ENCODE results near the gene OSBP. TPM values are rescaled to one million over a fixed set of nuclear protein-coding genes. Genes with fewer than 3 reads are reported as not detected.

OSBP gene
- total and polyA plus RNA-seq, 2 donors (not counting 1 experiment from before 2014, with no cell fraction given): 12.6 to 40.2 TPM

DNA sequence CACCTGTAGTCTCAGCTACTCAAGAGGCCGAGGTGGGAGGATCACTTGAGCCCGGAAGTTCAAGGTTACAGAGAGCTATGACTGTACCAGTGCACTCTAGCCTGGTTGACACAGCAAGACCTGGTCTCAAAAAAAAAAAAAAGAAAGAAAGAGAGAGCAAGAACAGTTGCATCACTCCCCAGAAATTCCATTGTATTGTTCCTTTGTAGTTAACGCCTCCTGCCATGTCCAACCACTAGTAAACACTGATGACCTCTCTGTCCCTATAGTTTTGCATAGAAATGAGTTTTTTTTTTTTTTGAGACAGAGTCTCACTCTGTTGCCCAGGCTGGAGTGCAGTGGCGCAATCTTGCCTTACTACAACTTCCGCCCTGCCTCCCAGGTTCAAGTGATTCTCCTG lies 42.5 kb upstream of the OSBP start:
- TF ChIP-seq EZH2 (IDR thresholded peaks at IDR 0.05; ENCODE audit: borderline replicate concordance, insufficient read depth, low read depth, low read length, poor library complexity, severe bottlenecking) (no peak), CTCF (IDR thresholded peaks at IDR 0.05) (no peak)
- Mint-ChIP-seq H3K4me3 (no peak overlapping the region), H3K9me3 (ENCODE audit: insufficient read depth) (no peaks in the 10 kb centered on the region), H3K27me3 (no peaks in the 10 kb centered on the region), H3K4me1 (peaks cover 22% of the 10 kb centered on the region), H3K27ac (peak overlapping the region; percentile 6)
- Histone ChIP-seq H3K9ac (ENCODE audit: low read length) (no peak overlapping the region), H3K4me2 (replicated peaks; ENCODE audit: low read depth, low read length, poor library complexity, severe bottlenecking) (no peak overlapping the region), H3K36me3 (replicated peaks in 1 of 2; ENCODE audit: control extremely low read depth in 1 of 2, control insufficient read depth in 1 of 2, extremely low read depth in 1 of 2, insufficient read depth in 2 of 2, low read length in 1 of 2) (peaks cover 15 to 69% of the 10 kb centered on the region in 2 experiments), H3K9me3 (ENCODE audit: control extremely low read depth in 1 of 3, control insufficient read depth in 2 of 3, insufficient read depth in 1 of 3, low read length in 2 of 3) (no peaks in the 10 kb centered on the region), H3K4me3 (ENCODE audit: control extremely low read depth in 1 of 5, extremely low read depth in 1 of 5, insufficient read depth in 1 of 5, low read depth in 2 of 5, low read length in 4 of 5) (no peak overlapping the region), H3K27ac (ENCODE audit: low read length in 2 of 2) (no peak overlapping the region), H3K4me1 (ENCODE audit: control insufficient read depth in 2 of 2, insufficient read depth in 2 of 2, low read length in 2 of 2) (peaks cover 18 to 20% of the 10 kb centered on the region in 2 donors), H2AFZ (ENCODE audit: insufficient read depth, low read depth, low read length, poor library complexity, severe bottlenecking) (no peak overlapping the region), H3K79me2 (ENCODE audit: control insufficient read depth, insufficient read depth, low read length) (peaks cover 4% of the 10 kb centered on the region), H3K27me3 (replicated peaks in 1 of 4; ENCODE audit: control extremely low read depth in 1 of 4, control insufficient read depth in 3 of 4, insufficient read depth in 4 of 4, low read length in 3 of 4) (no peaks in the 10 kb centered on the region), H4K20me1 (ENCODE audit: control insufficient read depth, insufficient read depth, low read length, poor library complexity, severe bottlenecking) (no peaks in the 10 kb centered on the region)
- DNase-seq: no peak
- WGBS (ENCODE audit: insufficient coverage): 100% methylated on average over 2 of the region's 5 CpGs
- POLR2A ChIA-PET: interaction anchor here (0.5 to 0.7 kb wide), 2 partner anchors 9 to 144 kb away, joined by 3 read pairs; no protein-coding TSS in a partner anchor
- no peak for ATAC-seq (ENCODE audit: low read depth)
- CTCF ChIA-PET: interaction anchor here (1.4 kb wide), 1 partner anchor 67 kb away, joined by 3 read pairs; no protein-coding TSS in a partner anchor
- intact Hi-C loops (cut with micrococcal nuclease): no loop called here

GRCh38 chr11:59654893-59655292 lies 39.3 kb upstream of the OSBP start:
- WGBS (ENCODE audit: insufficient coverage): 90% methylated on average over 2 of the region's 4 CpGs
- CTCF ChIA-PET: interaction anchor here (0.7 kb wide), 1 partner anchor 690 kb away, joined by 5 read pairs; no protein-coding TSS in a partner anchor
- H3K27ac Mint-ChIP-seq: no peak overlapping the region

More at GRCh38 chr11:59654893-59655292, 39.3 kb upstream of the OSBP start:
- Histone ChIP-seq H3K4me3 (ENCODE audit: control extremely low read depth in 1 of 5, extremely low read depth in 1 of 5, insufficient read depth in 1 of 5, low read depth in 2 of 5, low read length in 4 of 5) (no peak overlapping the region), H3K27me3 (replicated peaks in 1 of 4; ENCODE audit: control extremely low read depth in 1 of 4, control insufficient read depth in 3 of 4, insufficient read depth in 4 of 4, low read length in 3 of 4) (no peaks in the 10 kb centered on the region), H3K9me3 (ENCODE audit: control extremely low read depth in 1 of 3, control insufficient read depth in 2 of 3, insufficient read depth in 1 of 3, low read length in 2 of 3) (no peaks in the 10 kb centered on the region), H3K79me2 (ENCODE audit: control insufficient read depth, insufficient read depth, low read length) (peaks cover 4% of the 10 kb centered on the region), H3K36me3 (replicated peaks in 1 of 2; ENCODE audit: control extremely low read depth in 1 of 2, control insufficient read depth in 1 of 2, extremely low read depth in 1 of 2, insufficient read depth in 2 of 2, low read length in 1 of 2) (peaks cover 26 to 89% of the 10 kb centered on the region in 2 experiments), H3K27ac (ENCODE audit: low read length in 2 of 2) (no peak overlapping the region), H3K4me1 (ENCODE audit: control insufficient read depth in 2 of 2, insufficient read depth in 2 of 2, low read length in 2 of 2) (peaks cover 4 to 7% of the 10 kb centered on the region in 2 donors), H3K9ac (ENCODE audit: low read length) (no peak overlapping the region), H4K20me1 (ENCODE audit: control insufficient read depth, insufficient read depth, low read length, poor library complexity, severe bottlenecking) (no peaks in the 10 kb centered on the region), H2AFZ (ENCODE audit: insufficient read depth, low read depth, low read length, poor library complexity, severe bottlenecking) (no peak overlapping the region), H3K4me2 (replicated peaks; ENCODE audit: low read depth, low read length, poor library complexity, severe bottlenecking) (no peak overlapping the region)
- H3K9me3 Mint-ChIP-seq (ENCODE audit: insufficient read depth): no peaks in the 10 kb centered on the region
- H3K27me3 Mint-ChIP-seq: no peaks in the 10 kb centered on the region
- ATAC-seq (ENCODE audit: low read depth) (no peak), DNase-seq (no peak)
- no peak overlapping the region for H3K4me3 Mint-ChIP-seq
- POLR2A ChIA-PET: no interaction called here
- H3K4me1 Mint-ChIP-seq: peaks cover 6% of the 10 kb centered on the region
- intact Hi-C loops (cut with micrococcal nuclease): no loop called here
- TF ChIP-seq CTCF (IDR thresholded peaks at IDR 0.05) (no peak), EZH2 (IDR thresholded peaks at IDR 0.05; ENCODE audit: borderline replicate concordance, insufficient read depth, low read depth, low read length, poor library complexity, severe bottlenecking) (no peak)

Data from B cell (primary cell).